ENCODE measurements around the gene XPOT. TPM values are rescaled to one million over a fixed set of nuclear protein-coding genes. Genes with fewer than 3 reads are reported as not detected.

The XPOT gene
- total and polyA plus RNA-seq, 7 donors = 7.8 to 33.4 (median 26.9) TPM

GRCh38 chr12:64469455-64470142, 65.4 kb downstream of the XPOT start:
- intact Hi-C loops (cut with DNase I) = no loop called here
- DNase-seq = no peak
- no peak overlapping the region for H3K4me3 ChIP-seq
- no peaks in the 10 kb centered on the region for H3K27me3 ChIP-seq
- TF ChIP-seq POLR2AphosphoS5 (IDR thresholded peaks at IDR 0.05) = no peak
- TF ChIP-seq POLR2A (IDR thresholded peaks at IDR 0.05) = no peak
- TF ChIP-seq EP300 (IDR thresholded peaks at IDR 0.05) = no peak
- TF ChIP-seq CTCF (IDR thresholded peaks at IDR 0.05) = no peak
- H3K36me3 ChIP-seq = peaks cover 3 to 93% (median 18%) of the 10 kb centered on the region in 4 donors
- WGBS, 2 donors = 97% methylated on average over 2 of the region's 2 CpGs
- H3K27ac ChIP-seq = no peak overlapping the region
- no peaks in the 10 kb centered on the region for H3K4me1 ChIP-seq
- no peaks in the 10 kb centered on the region for H3K9me3 ChIP-seq

GRCh38 chr12:64470495-64470894, 66.3 kb downstream of the XPOT start:
- intact Hi-C loops (cut with DNase I) = no loop called here
- no peak overlapping the region for H3K27ac ChIP-seq
- H3K4me3 ChIP-seq = no peak overlapping the region
- peaks cover 9 to 93% (median 25%) of the 10 kb centered on the region in 4 donors for H3K36me3 ChIP-seq
- WGBS, 2 donors = 94 to 95% methylated on average over 2 of the region's 2 CpGs
- H3K27me3 ChIP-seq = no peaks in the 10 kb centered on the region
- no peak for TF ChIP-seq EP300 (IDR thresholded peaks at IDR 0.05)
- TF ChIP-seq POLR2A (IDR thresholded peaks at IDR 0.05) = no peak
- no peak for TF ChIP-seq POLR2AphosphoS5 (IDR thresholded peaks at IDR 0.05)
- no peak for TF ChIP-seq CTCF (IDR thresholded peaks at IDR 0.05)
- H3K9me3 ChIP-seq = no peaks in the 10 kb centered on the region
- H3K4me1 ChIP-seq = no peaks in the 10 kb centered on the region
- no peak for DNase-seq

GRCh38 chr12:64473176-64473575, 69.0 kb downstream of the XPOT start:
- Histone ChIP-seq H3K36me3 (peaks cover 9 to 81% (median 21%) of the 10 kb centered on the region in 4 donors), H3K27ac (no peak overlapping the region), H3K27me3 (no peaks in the 10 kb centered on the region), H3K4me1 (no peaks in the 10 kb centered on the region), H3K4me3 (no peak overlapping the region), H3K9me3 (peaks cover 0 to 2% (median 0%) of the 10 kb centered on the region in 4 donors)
- intact Hi-C loops (cut with DNase I) = no loop called here
- DNase-seq = no peak
- TF ChIP-seq EP300 (IDR thresholded peaks at IDR 0.05) (no peak), CTCF (IDR thresholded peaks at IDR 0.05) (no peak), POLR2AphosphoS5 (IDR thresholded peaks at IDR 0.05) (no peak), POLR2A (IDR thresholded peaks at IDR 0.05) (no peak)
- 94 to 96% methylated on average over 2 of the region's 2 CpGs for WGBS, 2 donors

DNA sequence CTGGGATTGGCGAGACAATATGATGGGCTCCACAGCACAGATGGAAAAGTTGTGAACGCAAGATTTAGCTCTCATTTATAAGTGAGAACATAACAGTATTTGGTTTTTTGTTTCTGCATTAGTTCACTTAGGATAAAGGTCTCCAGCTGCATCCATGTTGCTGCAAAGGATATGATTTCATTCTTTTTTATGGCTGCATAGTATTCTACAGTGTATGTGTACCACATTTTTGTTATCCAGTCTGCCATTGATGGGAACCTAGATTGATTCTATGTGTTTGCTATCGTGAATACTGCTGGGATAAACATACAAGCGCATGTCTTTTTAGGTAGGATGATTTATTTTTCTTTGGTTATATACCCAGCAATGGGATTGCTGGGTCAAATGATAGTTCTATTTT, 71.3 kb downstream of the XPOT start:
- no peak for TF ChIP-seq EP300 (IDR thresholded peaks at IDR 0.05)
- no peak for TF ChIP-seq POLR2A (IDR thresholded peaks at IDR 0.05)
- TF ChIP-seq CTCF (IDR thresholded peaks at IDR 0.05) = no peak
- no peak for TF ChIP-seq POLR2AphosphoS5 (IDR thresholded peaks at IDR 0.05)
- DNase-seq = no peak
- peaks cover 9 to 71% (median 13%) of the 10 kb centered on the region in 4 donors for H3K36me3 ChIP-seq
- H3K4me3 ChIP-seq = no peak overlapping the region
- intact Hi-C loops (cut with DNase I) = no loop called here
- no peaks in the 10 kb centered on the region for H3K27me3 ChIP-seq
- peaks cover 0 to 2% (median 0%) of the 10 kb centered on the region in 4 donors for H3K9me3 ChIP-seq
- H3K4me1 ChIP-seq = no peaks in the 10 kb centered on the region
- H3K27ac ChIP-seq = no peak overlapping the region
- WGBS, 2 donors = 97% methylated on average over 4 of the region's 4 CpGs
